Dedifferentiated amniotic fluid mesenchymal stem cell (primary cell): ENCODE measurements around the gene NTSR2.

ENCODE experiments used
- DNase-seq: peaks from one replicate; pipeline ENCODE4 v3.0.0-alpha.2; 2016; ENCODE audit errors: extremely low spot score

NTSR2 gene

GRCh38 chr2:11657646-11658045, 12.3 kb downstream of the NTSR2 start:
- DNase-seq: no peak

GRCh38 chr2:11657195-11657594, 12.8 kb downstream of the NTSR2 start:
- DNase-seq: no peak

GRCh38 chr2:11656671-11657101, 13.3 kb downstream of the NTSR2 start:
- DNase-seq: no peak

GRCh38 chr2:11656252-11656651, 13.7 kb downstream of the NTSR2 start:
- DNase-seq: no peak

- no peak for DNase-seq
These were observed 14.5 kb downstream of the NTSR2 start for GRCh38 chr2:11655495-11655894.

GRCh38 chr2:11652553-11652952, 17.4 kb downstream of the NTSR2 start:
- no peak for DNase-seq

GRCh38 chr2:11651856-11652548, 18.0 kb downstream of the NTSR2 start:
- DNase-seq: no peak

GRCh38 chr2:11649093-11649492, 20.9 kb downstream of the NTSR2 start:
- no peak for DNase-seq

GRCh38 chr2:11647834-11648600, 22.0 kb downstream of the NTSR2 start:
- DNase-seq: no peak

- DNase-seq: no peak
These were observed 23.5 kb downstream of the NTSR2 start for GRCh38 chr2:11646530-11646929.

- DNase-seq: no peak
These were observed 25.7 kb downstream of the NTSR2 start for GRCh38 chr2:11644293-11644692.

GRCh38 chr2:11642972-11643371, 27.0 kb downstream of the NTSR2 start:
- no peak for DNase-seq

GRCh38 chr2:11640132-11640531, 29.9 kb downstream of the NTSR2 start:
- DNase-seq: no peak

GRCh38 chr2:11639503-11639902, 30.5 kb downstream of the NTSR2 start:
- DNase-seq: no peak

- DNase-seq: no peak
These were observed 32.4 kb downstream of the NTSR2 start for GRCh38 chr2:11637546-11637945.

- no peak for DNase-seq
These were observed 33.3 kb downstream of the NTSR2 start for GRCh38 chr2:11636593-11637295.

GRCh38 chr2:11635141-11635540, 34.9 kb downstream of the NTSR2 start:
- DNase-seq: no peak

- DNase-seq: no peak
These were observed 35.4 kb downstream of the NTSR2 start for GRCh38 chr2:11634584-11634983.

GRCh38 chr2:11633923-11634478, 36.0 kb downstream of the NTSR2 start:
- no peak for DNase-seq

GRCh38 chr2:11631462-11631861, 38.5 kb downstream of the NTSR2 start:
- no peak for DNase-seq

- DNase-seq: no peak
These were observed 39.1 kb downstream of the NTSR2 start for GRCh38 chr2:11630855-11631254.

- DNase-seq: no peak
These were observed 40.1 kb downstream of the NTSR2 start for GRCh38 chr2:11629851-11630250.
